H1 (cell line): ENCODE data around the gene IGLL5. TPM values are rescaled to one million over a fixed set of nuclear protein-coding genes. Genes with fewer than 3 reads are reported as not detected.

Experiments used
- CTCF ChIA-PET: fragments of 300-600 bp; sonication (Branson Sonifier 250); formaldehyde crosslinking; loops from one replicate; lab custom pipeline; 2021; ENCODE audit not compliant: partially characterized antibody; lab: Charles Lee
- POLR2A ChIA-PET: fragments of 300-600 bp; sonication (Branson Sonifier 250); formaldehyde crosslinking; loops from one replicate; lab custom pipeline; 2021; ENCODE audit warnings: inconsistent platforms; ENCODE audit not compliant: partially characterized antibody; lab: Charles Lee
- DNase-seq, 2 experiments: peaks; one replicate each; pipeline versions ENCODE4 v3.0.0 to v3.0.0-alpha.2; 2010 to 2022; ENCODE audit warnings: low spot score in 2 of 2, low read depth in 1 of 2, mixed read lengths in 1 of 2
- FAIRE-seq: peaks from 2 replicates; lab custom pipeline; 2011; peaks lifted over from hg19 to GRCh38; lab: Jason Lieb, UNC
- H2AFZ ChIP-seq: 2 replicates; pipeline ENCODE4 v1.8.1; 2012; ENCODE audit warnings: low read length, inconsistent platforms
- H2AK5ac ChIP-seq: 2 replicates; pipeline ENCODE4 v1.6.1; 2013; ENCODE audit warnings: low read depth, low read length
- H2BK120ac ChIP-seq: replicated peaks from 2 replicates; pipeline ENCODE3; 2013; ENCODE audit warnings: low read depth, low read length, inconsistent platforms
- H2BK12ac ChIP-seq: 2 replicates; pipeline ENCODE4 v1.6.1; 2013; ENCODE audit warnings: low read depth, low read length
- H2BK15ac ChIP-seq: 2 replicates; pipeline ENCODE4 v1.6.1; 2013; ENCODE audit warnings: low read length
- H2BK20ac ChIP-seq: 2 replicates; pipeline ENCODE4 v1.6.1; 2013; ENCODE audit warnings: low read length
- H2BK5ac ChIP-seq: 2 replicates; pipeline ENCODE4 v1.6.1; 2013; ENCODE audit warnings: low read depth, low read length
- H3K14ac ChIP-seq: 2 replicates; pipeline ENCODE4 v1.6.1; 2013; ENCODE audit warnings: inconsistent platforms; ENCODE audit not compliant: insufficient read length
- H3K18ac ChIP-seq: 2 replicates; pipeline ENCODE4 v1.6.1; 2013; ENCODE audit warnings: low read length; ENCODE audit errors: extremely low read depth
- H3K23ac ChIP-seq: 2 replicates; pipeline ENCODE4 v1.6.1; 2013; ENCODE audit warnings: inconsistent platforms; ENCODE audit not compliant: insufficient read length
- H3K23me2 ChIP-seq: 2 replicates; pipeline ENCODE4 v1.6.1; 2013; ENCODE audit warnings: low read depth, low read length
- H3K27ac ChIP-seq: 2 replicates; pipeline ENCODE4 v1.6.1; 2011; ENCODE audit warnings: low read depth, low read length, inconsistent platforms
- H3K27me3 ChIP-seq, 4 experiments: replicated peaks in 1 of 4; 1 replicate in 1 of 4; 2 replicates in 3 of 4; pipeline versions ENCODE4 v1.6.1 to v1.8.1; 2011 to 2013; ENCODE audit warnings: low read length in 3 of 4, mild to moderate bottlenecking in 3 of 4, inconsistent platforms in 2 of 4, mixed read lengths in 2 of 4, moderate library complexity in 1 of 4; ENCODE audit not compliant: control insufficient read depth in 3 of 4, insufficient read depth in 3 of 4; ENCODE audit errors: extremely low read depth in 1 of 4
- H3K36me3 ChIP-seq, 4 experiments: 2 replicates each; pipeline versions ENCODE4 v1.6.1 to v1.8.1; 2011 to 2013; ENCODE audit warnings: mild to moderate bottlenecking in 4 of 4, low read length in 3 of 4, moderate library complexity in 2 of 4, control low read depth in 1 of 4, inconsistent platforms in 1 of 4; ENCODE audit not compliant: insufficient read depth in 4 of 4, control insufficient read depth in 2 of 4
- H3K4ac ChIP-seq: replicated peaks from 2 replicates; pipeline ENCODE3; 2013; ENCODE audit warnings: low read length, low read depth, mixed read lengths, inconsistent platforms; ENCODE audit not compliant: insufficient read length
- H3K4me1 ChIP-seq, 4 experiments: replicated peaks in 1 of 4; 1 replicate in 1 of 4; 2 replicates in 3 of 4; pipeline versions ENCODE4 v1.6.1 to v1.8.1; 2011 to 2013; ENCODE audit warnings: low read length in 3 of 4, inconsistent platforms in 2 of 4, mixed read lengths in 1 of 4; ENCODE audit not compliant: insufficient read depth in 4 of 4, control insufficient read depth in 3 of 4
- H3K4me2 ChIP-seq, 2 experiments: 2 replicates each; pipeline versions ENCODE4 v1.6.1 to v1.8.1; 2011 to 2013; ENCODE audit warnings: low read depth in 2 of 2, low read length in 2 of 2, control low read depth in 1 of 2, inconsistent platforms in 1 of 2, mild to moderate bottlenecking in 1 of 2; ENCODE audit not compliant: insufficient read depth in 1 of 2
- H3K4me3 ChIP-seq, 4 experiments: fragments of 200-600, 300-600 bp in 1 of 4; sonication (generic), shearing (Covaris generic), sonication (Bioruptor Twin) in 1 of 4; 2 replicates each; pipeline versions ENCODE4 v1.5.1 to v1.8.1; 2011 to 2016; ENCODE audit warnings: low read length in 4 of 4, low read depth in 3 of 4, control low read depth in 2 of 4, inconsistent platforms in 2 of 4, mild to moderate bottlenecking in 2 of 4, mixed read lengths in 1 of 4, moderate library complexity in 1 of 4; ENCODE audit not compliant: insufficient read depth in 2 of 4; ENCODE audit errors: extremely low read depth in 1 of 4
- H3K56ac ChIP-seq: replicated peaks from 2 replicates; pipeline ENCODE3; 2013; ENCODE audit warnings: low read depth, mild to moderate bottlenecking, mixed read lengths, low read length, inconsistent platforms; ENCODE audit not compliant: insufficient read length
- H3K79me1 ChIP-seq: 2 replicates; pipeline ENCODE4 v1.6.1; 2013; ENCODE audit warnings: low read depth, low read length, control low read depth
- H3K79me2 ChIP-seq, 2 experiments: 2 replicates each; pipeline versions ENCODE4 v1.6.1 to v1.8.1; 2012 to 2013; ENCODE audit warnings: low read length in 2 of 2, mild to moderate bottlenecking in 2 of 2, inconsistent platforms in 1 of 2; ENCODE audit not compliant: insufficient read depth in 2 of 2, control insufficient read depth in 1 of 2
- H3K9ac ChIP-seq, 4 experiments: replicated peaks in 1 of 4; 1 replicate in 1 of 4; 2 replicates in 3 of 4; pipeline versions ENCODE4 v1.6.1 to v1.8.1; 2011 to 2013; ENCODE audit warnings: low read depth in 3 of 4, low read length in 3 of 4, control low read depth in 2 of 4, mild to moderate bottlenecking in 2 of 4, moderate library complexity in 2 of 4, inconsistent platforms in 1 of 4; ENCODE audit errors: extremely low read depth in 1 of 4
- H3K9me3 ChIP-seq, 2 experiments: 2 replicates each; pipeline versions ENCODE4 v1.6.1 to v1.8.1; 2012 to 2013; ENCODE audit warnings: mild to moderate bottlenecking in 2 of 2, moderate library complexity in 2 of 2, control low read depth in 1 of 2, inconsistent platforms in 1 of 2, low read depth in 1 of 2, low read length in 1 of 2, mixed read lengths in 1 of 2; ENCODE audit not compliant: insufficient read depth in 2 of 2
- H4K20me1 ChIP-seq, 2 experiments: replicated peaks in 1 of 2; 2 replicates each; pipeline versions ENCODE3 to v1.8.1; 2011 to 2013; ENCODE audit warnings: inconsistent platforms in 2 of 2, low read length in 2 of 2, mild to moderate bottlenecking in 1 of 2; ENCODE audit not compliant: insufficient read depth in 2 of 2, control insufficient read depth in 1 of 2
- H4K5ac ChIP-seq: 2 replicates; pipeline ENCODE4 v1.6.1; 2013; ENCODE audit warnings: low read length, low read depth, mixed read lengths, inconsistent platforms; ENCODE audit not compliant: insufficient read length
- H4K8ac ChIP-seq: 2 replicates; pipeline ENCODE4 v1.8.0; 2013; ENCODE audit warnings: mild to moderate bottlenecking, moderate library complexity, low read length, inconsistent platforms; ENCODE audit not compliant: insufficient read depth; ENCODE audit errors: extremely low read depth
- H4K91ac ChIP-seq: replicated peaks from 2 replicates; pipeline ENCODE3; 2013; ENCODE audit warnings: low read length, mixed read lengths, inconsistent platforms; ENCODE audit not compliant: insufficient read length
- CBX5 ChIP-seq: fragments of 300-800, 300-1000 bp; sonication (generic); IDR thresholded peaks from 2 replicates; pipeline ENCODE4 v1.7.1; 2016; ENCODE audit warnings: antibody characterized with exemption, low read length, low read depth
- CBX8 ChIP-seq: fragments of 300-800, 300-1000 bp; sonication (generic); IDR thresholded peaks from 2 replicates; pipeline ENCODE4 v1.7.1; 2016; ENCODE audit warnings: low read depth, low read length, borderline replicate concordance
- CHD2 ChIP-seq: IDR thresholded peaks from 2 replicates; pipeline ENCODE4 v1.6.1; 2012; ENCODE audit warnings: low read length, improper control_type of control experiment
- GABPA ChIP-seq: IDR thresholded peaks from 2 replicates; pipeline ENCODE4 v1.6.1; 2011; ENCODE audit warnings: mild to moderate bottlenecking, low read length, moderate library complexity, borderline replicate concordance; ENCODE audit not compliant: insufficient read depth
- POLR2AphosphoS5 ChIP-seq: IDR thresholded peaks from 2 replicates; pipeline ENCODE4 v1.6.1; 2011; ENCODE audit warnings: low read depth, low read length
- RNF2 ChIP-seq: fragments of 200-900, 300-1000 bp; sonication (generic); IDR thresholded peaks from 2 replicates; pipeline ENCODE4 v1.7.1; 2016; ENCODE audit warnings: borderline replicate concordance, low read depth, mild to moderate bottlenecking, antibody characterized with exemption, low read length; ENCODE audit not compliant: poor library complexity, severe bottlenecking; ENCODE audit errors: missing control alignments
- SP4 ChIP-seq: IDR thresholded peaks from 2 replicates; pipeline ENCODE4 v1.6.1; 2012; ENCODE audit warnings: low read length, inconsistent platforms
- YY1 ChIP-seq: IDR thresholded peaks from 2 replicates; pipeline ENCODE4 v1.6.1; 2011; ENCODE audit warnings: low read depth, mild to moderate bottlenecking, low read length
- polyA plus RNA-seq, 7 experiments: library from polyadenylated mRNA; depleted of rRNA in 3 of 7; stranded (reverse) in 5 of 7; unstranded in 2 of 7; fragments of >200 nt in 5 of 7; fragments of 200-250 nt in 2 of 7; gene quantifications; 1 replicate in 5 of 7; 2 replicates in 1 of 7; 4 replicates in 1 of 7; pipeline versions ENCODE4 v1.2.1 to v1.2.3, GENCODE V29; 2011 to 2013; ENCODE audit warnings: missing spikeins in 2 of 7, mixed read lengths in 2 of 7
- total RNA-seq: library from RNA; stranded (reverse); fragmentation: NEBNext Ultra II Directional; extraction: Animal tissue kit (Norgen Biotek cat#: 25700); gene quantifications from 2 replicates; pipeline ENCODE4 v1.2.1, GENCODE V29; 2021

IGLL5 gene
- total and polyA plus RNA-seq, 2 of the 8 experiments (the other 6 are each of a cell fraction or from before 2014, with no cell fraction given), result not detected

DNA sequence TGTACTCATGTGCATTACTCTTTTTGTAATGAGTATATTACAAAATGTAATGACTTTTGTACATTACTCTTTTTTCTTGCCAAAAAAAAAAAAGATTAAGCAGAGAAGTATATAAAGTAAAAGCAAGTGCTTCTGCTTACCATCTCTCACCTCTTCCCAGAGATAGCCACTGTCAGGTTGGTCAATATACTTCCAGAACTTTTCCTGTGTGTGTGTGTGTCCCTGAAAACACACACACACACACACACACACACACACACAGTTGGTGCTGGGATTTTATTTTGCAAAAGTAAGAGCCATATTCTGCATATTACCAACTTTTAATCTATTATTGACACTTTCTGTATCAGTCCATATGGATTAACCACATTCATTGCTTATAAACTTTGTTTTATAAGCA, 2.5 kb downstream of the IGLL5 start:
- CTCF ChIA-PET, result no interaction called here
- TF ChIP-seq POLR2AphosphoS5 (no peak), CBX8 (no peak), CBX5 (no peak), SP4 (no peak), CHD2 (no peak), GABPA (no peak), RNF2 (no peak), YY1 (no peak)

More for the DNA sequence above, 2.5 kb downstream of the IGLL5 start:
- H4K5ac ChIP-seq, result no peak overlapping the region
- no peak overlapping the region for H3K14ac ChIP-seq
- no peak overlapping the region for H2AK5ac ChIP-seq
- FAIRE-seq (no peak), DNase-seq (no peak)
- no peaks in the 10 kb centered on the region for H3K4me1 ChIP-seq
- H3K9ac ChIP-seq, result no peak overlapping the region
- H2BK12ac ChIP-seq, result no peak overlapping the region
- H2BK5ac ChIP-seq, result no peak overlapping the region
- H3K23ac ChIP-seq, result no peak overlapping the region
- H4K20me1 ChIP-seq, result no peaks in the 10 kb centered on the region
- H2BK120ac ChIP-seq, result no peak overlapping the region
- H3K27ac ChIP-seq, result no peak overlapping the region
- POLR2A ChIA-PET, result no interaction called here
- H2BK20ac ChIP-seq, result no peak overlapping the region
- peaks cover 30 to 55% of the 10 kb centered on the region in 2 experiments for H3K9me3 ChIP-seq
- no peaks in the 10 kb centered on the region; the same call in 1 of the 2 replicates for H3K79me1 ChIP-seq
- no peak overlapping the region for H3K4me2 ChIP-seq
- H2BK15ac ChIP-seq, result no peak overlapping the region
- H3K18ac ChIP-seq, result no peak overlapping the region
- H2AFZ ChIP-seq, result no peak overlapping the region
- H4K91ac ChIP-seq, result no peak overlapping the region
- no peak overlapping the region for H4K8ac ChIP-seq
- no peak overlapping the region for H3K4me3 ChIP-seq
- no peak overlapping the region for H3K4ac ChIP-seq
- no peaks in the 10 kb centered on the region for H3K79me2 ChIP-seq
- H3K36me3 ChIP-seq, result no peaks in the 10 kb centered on the region
- peaks cover 4 to 18% (median 16%) of the 10 kb centered on the region in 4 experiments for H3K27me3 ChIP-seq
- no peaks in the 10 kb centered on the region for H3K23me2 ChIP-seq
- no peak overlapping the region for H3K56ac ChIP-seq
